ENCODE measurements around the gene RAB14. TPM values are rescaled to one million over a fixed set of nuclear protein-coding genes. Genes with fewer than 3 reads are reported as not detected.

The RAB14 gene
- total RNA-seq, 1 donor from 2014 or later: 29.0 TPM

GRCh38 chr9:121216271-121216805 is 14.7 kb upstream of the RAB14 start:
- Histone ChIP-seq H3K9me3 (no peaks in the 10 kb centered on the region), H3K36me3 (no peaks in the 10 kb centered on the region), H3K27me3 (no peaks in the 10 kb centered on the region), H3K27ac (no peak overlapping the region), H3K4me1 (peaks cover 10% of the 10 kb centered on the region), H3K4me3 (no peak overlapping the region)
- TF ChIP-seq POLR2A (IDR thresholded peaks at IDR 0.05) (no peak), CTCF (IDR thresholded peaks at IDR 0.05) (no peak), POLR2AphosphoS5 (IDR thresholded peaks at IDR 0.05; ENCODE audit: insufficient read depth in 1 of 2, low read depth in 1 of 2) (no peak)
- peak in 1 of 2 donors; percentile 34 for DNase-seq (ENCODE audit: extremely low spot score in 2 of 2)
- intact Hi-C loops (cut with DNase I): loop anchor here (5.0 kb wide), 2 partner anchors 96 to 181 kb away; no protein-coding TSS in a partner anchor

DNA sequence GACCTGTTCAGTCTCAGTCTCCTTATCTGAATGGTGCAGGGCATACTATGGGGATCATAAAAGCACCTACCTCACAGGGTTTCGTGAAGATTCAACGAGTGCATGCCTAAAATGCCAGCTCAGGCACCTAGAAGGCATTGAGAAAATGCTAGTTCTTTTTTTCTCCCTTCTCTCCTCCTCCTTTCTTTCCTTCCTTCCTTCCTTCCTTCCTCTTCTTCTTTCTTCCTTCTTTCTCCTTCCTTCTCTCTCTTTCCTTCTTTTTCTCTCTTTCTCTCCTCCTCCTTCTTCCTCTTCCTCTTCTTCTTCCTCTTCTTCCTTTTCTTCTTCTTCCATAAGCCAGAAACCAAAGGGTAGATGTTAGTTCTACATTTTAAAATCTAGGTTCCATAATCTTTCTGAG is 12.3 kb upstream of the RAB14 start:
- H3K36me3 ChIP-seq: no peaks in the 10 kb centered on the region
- no peak overlapping the region for H3K27ac ChIP-seq
- no peaks in the 10 kb centered on the region for H3K27me3 ChIP-seq
- DNase-seq (ENCODE audit: extremely low spot score in 2 of 2): no peak
- H3K4me3 ChIP-seq: no peak overlapping the region
- intact Hi-C loops (cut with DNase I): loop anchor here (2.0 kb wide), 1 partner anchor 55 kb away; the partner anchor contains the start of gene GSN
- TF ChIP-seq POLR2A (IDR thresholded peaks at IDR 0.05): no peak
- TF ChIP-seq POLR2AphosphoS5 (IDR thresholded peaks at IDR 0.05; ENCODE audit: insufficient read depth in 1 of 2, low read depth in 1 of 2): no peak
- TF ChIP-seq CTCF (IDR thresholded peaks at IDR 0.05): no peak
- peaks cover 10% of the 10 kb centered on the region for H3K4me1 ChIP-seq
- H3K9me3 ChIP-seq: no peaks in the 10 kb centered on the region

DNA sequence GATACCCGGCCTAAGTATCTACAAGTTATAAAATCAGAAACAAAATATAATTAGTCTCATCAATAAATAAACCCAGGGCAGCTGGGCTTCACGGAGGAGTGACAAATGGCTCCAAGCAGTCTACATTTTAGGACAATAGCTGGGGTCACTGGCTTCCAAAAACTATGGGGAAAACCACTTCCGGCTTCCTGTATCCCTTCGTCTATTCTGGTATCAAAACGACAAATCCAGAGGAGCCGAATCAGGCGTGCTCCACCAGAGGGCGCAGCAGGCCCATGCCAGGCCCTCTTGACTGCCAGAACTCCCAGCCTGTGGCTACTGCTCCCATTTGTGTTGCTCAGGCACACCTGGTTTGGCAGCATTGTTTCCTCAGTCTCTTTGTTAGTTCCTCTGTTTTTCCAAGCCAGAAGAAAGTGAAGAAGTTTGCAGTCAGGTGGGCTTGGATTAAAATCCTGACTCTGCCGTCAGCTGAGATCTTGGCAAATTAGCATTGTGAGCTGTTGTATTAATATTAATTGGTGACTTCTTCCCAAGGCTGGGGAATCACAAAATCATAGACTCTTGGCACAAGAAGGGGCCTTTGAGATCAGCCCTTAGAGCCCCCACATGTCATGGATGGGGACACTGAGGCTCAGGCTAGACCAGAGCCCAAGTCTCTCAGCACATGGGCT is 11.6 kb upstream of the RAB14 start:
- intact Hi-C loops (cut with DNase I): no loop called here
- TF ChIP-seq POLR2AphosphoS5 (IDR thresholded peaks at IDR 0.05; ENCODE audit: insufficient read depth in 1 of 2, low read depth in 1 of 2): peak; percentile 63 to 83
- no peak for TF ChIP-seq POLR2A (IDR thresholded peaks at IDR 0.05)
- TF ChIP-seq CTCF (IDR thresholded peaks at IDR 0.05): peak; percentile 89 to 95 (median 91)
- H3K4me1 ChIP-seq: peaks cover 10% of the 10 kb centered on the region
- DNase-seq (ENCODE audit: extremely low spot score in 2 of 2): peak in 1 of 2 donors; percentile 92
- H3K36me3 ChIP-seq: no peaks in the 10 kb centered on the region
- no peaks in the 10 kb centered on the region for H3K9me3 ChIP-seq
- H3K27ac ChIP-seq: peak overlapping the region; percentile 57
- H3K4me3 ChIP-seq: no peak overlapping the region
- H3K27me3 ChIP-seq: no peaks in the 10 kb centered on the region

DNA sequence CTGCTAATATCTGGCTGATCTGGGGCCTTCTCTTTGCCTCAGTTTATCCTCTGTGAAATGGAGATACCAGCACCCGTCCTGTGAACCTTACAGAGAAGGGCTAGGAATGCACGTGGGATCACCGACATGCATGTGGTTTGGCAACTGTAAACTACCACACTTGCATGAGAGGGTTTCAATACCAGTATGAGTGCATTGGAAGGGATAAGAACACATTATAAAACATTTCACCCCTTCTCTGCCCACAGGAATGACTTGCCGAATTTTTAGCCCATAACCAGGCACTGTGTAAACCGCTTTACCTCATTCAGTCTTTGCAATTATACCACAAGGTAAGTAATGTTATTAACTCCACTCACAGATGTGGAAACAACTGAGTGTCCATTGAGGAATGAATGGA is 8.9 kb upstream of the RAB14 start:
- Histone ChIP-seq H3K4me1 (peaks cover 10% of the 10 kb centered on the region), H3K4me3 (no peak overlapping the region), H3K27me3 (no peaks in the 10 kb centered on the region), H3K27ac (no peak overlapping the region), H3K36me3 (no peaks in the 10 kb centered on the region), H3K9me3 (no peaks in the 10 kb centered on the region)
- no peak for DNase-seq (ENCODE audit: extremely low spot score in 2 of 2)
- intact Hi-C loops (cut with DNase I): no loop called here
- TF ChIP-seq CTCF (IDR thresholded peaks at IDR 0.05) (no peak), POLR2A (IDR thresholded peaks at IDR 0.05) (no peak), POLR2AphosphoS5 (IDR thresholded peaks at IDR 0.05; ENCODE audit: insufficient read depth in 1 of 2, low read depth in 1 of 2) (no peak)

DNA sequence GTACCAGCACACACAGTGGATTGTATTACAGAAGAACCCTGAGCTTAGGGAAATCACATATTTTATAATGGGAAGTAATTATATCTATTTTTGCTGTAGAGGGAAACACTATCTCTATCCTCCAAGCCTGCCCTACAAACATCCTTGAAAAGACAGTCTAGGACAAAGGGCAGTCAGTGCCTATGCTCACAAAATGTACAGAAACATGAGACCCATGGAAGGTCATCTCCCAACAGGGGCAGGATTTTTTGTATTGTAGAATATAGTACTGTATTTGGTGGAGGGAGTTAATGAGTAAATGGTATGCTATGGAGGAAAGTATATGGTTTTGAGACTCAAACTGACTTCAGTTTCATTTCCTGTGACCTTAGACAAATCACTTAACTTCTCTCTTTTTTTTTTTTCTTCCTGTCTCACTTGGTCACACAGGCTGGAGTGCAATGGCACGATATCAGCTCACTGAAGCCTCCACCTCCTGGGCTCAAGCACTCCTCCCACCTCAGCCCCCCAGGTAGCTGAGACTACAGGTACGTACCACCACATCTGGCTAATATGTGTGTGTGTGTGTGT is 5.8 kb upstream of the RAB14 start:
- intact Hi-C loops (cut with DNase I): loop anchor here (1.0 to 5.0 kb wide), 2 partner anchors 21 to 170 kb away; no protein-coding TSS in a partner anchor
- Histone ChIP-seq H3K4me3 (no peak overlapping the region), H3K9me3 (no peaks in the 10 kb centered on the region), H3K4me1 (peaks cover under 1% of the 10 kb centered on the region), H3K27me3 (no peaks in the 10 kb centered on the region), H3K27ac (no peak overlapping the region), H3K36me3 (no peaks in the 10 kb centered on the region)
- DNase-seq (ENCODE audit: extremely low spot score in 2 of 2): no peak
- no peak for TF ChIP-seq POLR2AphosphoS5 (IDR thresholded peaks at IDR 0.05; ENCODE audit: insufficient read depth in 1 of 2, low read depth in 1 of 2)
- no peak for TF ChIP-seq CTCF (IDR thresholded peaks at IDR 0.05)
- TF ChIP-seq POLR2A (IDR thresholded peaks at IDR 0.05): no peak
